Osteoblast (primary cell): Measurements from ENCODE around the gene LSR. TPM values are rescaled to one million over a fixed set of nuclear protein-coding genes. Genes with fewer than 3 reads are reported as not detected.

Experiments
- DNase-seq: peaks from one replicate; pipeline ENCODE4 v3.0.0; 2011; ENCODE audit warnings: low spot score, mixed read lengths; ENCODE audit not compliant: insufficient read length; ENCODE audit errors: missing footprints
- H2AFZ ChIP-seq: 2 replicates; pipeline ENCODE4 v1.6.0; 2011; ENCODE audit warnings: mild to moderate bottlenecking, low read length
- H3K27ac ChIP-seq: 2 replicates; pipeline ENCODE4 v1.5.1; 2011; ENCODE audit warnings: mild to moderate bottlenecking, low read depth, low read length, moderate library complexity
- H3K27me3 ChIP-seq: 2 replicates; pipeline ENCODE4 v1.6.0; 2012; ENCODE audit warnings: mild to moderate bottlenecking, control low read depth, inconsistent platforms, low read length, moderate library complexity; ENCODE audit not compliant: insufficient read depth
- H3K36me3 ChIP-seq: 2 replicates; pipeline ENCODE4 v1.5.1; 2011; ENCODE audit warnings: mild to moderate bottlenecking, low read length, control low read depth, moderate library complexity; ENCODE audit not compliant: insufficient read depth
- H3K4me1 ChIP-seq: 2 replicates; pipeline ENCODE4 v1.5.1; 2011; ENCODE audit warnings: mild to moderate bottlenecking, low read length, control low read depth, moderate library complexity; ENCODE audit not compliant: insufficient read depth
- H3K4me2 ChIP-seq: 2 replicates; pipeline ENCODE4 v1.6.0; 2011; ENCODE audit warnings: mild to moderate bottlenecking, low read length; ENCODE audit not compliant: insufficient read depth
- H3K4me3 ChIP-seq: fragments of 200-600 bp; sonication (generic); 3 replicates; pipeline ENCODE4 v1.5.1; 2012; ENCODE audit warnings: mild to moderate bottlenecking, low read length, inconsistent platforms; ENCODE audit not compliant: insufficient read depth
- H3K79me2 ChIP-seq: 2 replicates; pipeline ENCODE4 v1.6.0; 2012; ENCODE audit warnings: mild to moderate bottlenecking, low read length, control low read depth, inconsistent platforms; ENCODE audit not compliant: insufficient read depth
- H3K9me3 ChIP-seq: 2 replicates; pipeline ENCODE4 v1.5.1; 2011; ENCODE audit warnings: low read depth, low read length, control low read depth
- H4K20me1 ChIP-seq: 2 replicates; pipeline ENCODE4 v1.6.0; 2012; ENCODE audit warnings: mild to moderate bottlenecking, low read length, control low read depth; ENCODE audit not compliant: insufficient read depth
- total RNA-seq: library from RNA; depleted of rRNA; stranded (reverse); fragments of >200 nt; gene quantifications from 2 replicates; pipeline ENCODE4 v1.2.3, GENCODE V29; 2012
- TF ChIP-seq, protein P1 (sequence below): IDR thresholded peaks from 2 replicates; pipeline ENCODE4 v1.5.1; 2011; ENCODE audit warnings: mild to moderate bottlenecking, low read depth, low read length, moderate library complexity; ENCODE audit errors: extremely low read depth

LSR gene
- total RNA-seq, 1 donor, result 0.36 TPM

DNA sequence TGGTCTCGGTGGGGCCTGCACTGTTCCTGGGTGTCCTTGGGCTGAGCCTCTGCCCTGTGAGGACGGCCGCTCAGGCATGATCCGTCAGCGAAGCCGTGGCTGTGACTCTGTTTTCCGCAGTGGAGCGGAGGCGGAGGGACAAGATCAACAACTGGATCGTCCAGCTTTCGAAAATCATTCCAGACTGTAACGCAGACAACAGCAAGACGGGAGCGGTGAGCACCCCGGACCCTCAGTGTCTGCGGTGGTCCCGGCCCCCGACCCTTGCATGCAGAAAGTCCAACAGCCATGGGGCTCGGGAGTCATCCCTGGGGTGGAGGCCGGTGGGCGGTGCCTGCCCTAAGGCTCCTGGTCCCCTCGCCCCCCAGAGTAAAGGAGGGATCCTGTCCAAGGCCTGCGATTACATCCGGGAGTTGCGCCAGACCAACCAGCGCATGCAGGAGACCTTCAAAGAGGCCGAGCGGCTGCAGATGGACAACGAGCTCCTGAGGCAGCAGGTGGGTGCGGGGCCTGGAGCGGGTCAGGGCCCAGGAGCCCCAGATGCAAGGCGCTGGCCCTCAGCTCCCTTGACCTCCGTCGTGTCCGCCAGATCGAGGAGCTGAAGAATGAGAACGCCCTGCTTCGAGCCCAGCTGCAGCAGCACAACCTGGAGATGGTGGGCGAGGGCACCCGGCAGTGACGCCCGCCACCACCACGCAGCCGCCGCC, 29.9 kb downstream of the LSR start:
- Histone ChIP-seq H3K4me2 (no peak overlapping the region), H4K20me1 (no peaks in the 10 kb centered on the region), H3K4me1 (no peaks in the 10 kb centered on the region), H3K27ac (no peak overlapping the region), H3K4me3 (no peak overlapping the region), H3K9me3 (no peaks in the 10 kb centered on the region), H2AFZ (no peak overlapping the region), H3K27me3 (peaks cover 19% of the 10 kb centered on the region), H3K36me3 (peaks cover 21% of the 10 kb centered on the region), H3K79me2 (no peaks in the 10 kb centered on the region)
- DNase-seq, result peak; percentile 81
- TF ChIP-seq, protein P1, sequence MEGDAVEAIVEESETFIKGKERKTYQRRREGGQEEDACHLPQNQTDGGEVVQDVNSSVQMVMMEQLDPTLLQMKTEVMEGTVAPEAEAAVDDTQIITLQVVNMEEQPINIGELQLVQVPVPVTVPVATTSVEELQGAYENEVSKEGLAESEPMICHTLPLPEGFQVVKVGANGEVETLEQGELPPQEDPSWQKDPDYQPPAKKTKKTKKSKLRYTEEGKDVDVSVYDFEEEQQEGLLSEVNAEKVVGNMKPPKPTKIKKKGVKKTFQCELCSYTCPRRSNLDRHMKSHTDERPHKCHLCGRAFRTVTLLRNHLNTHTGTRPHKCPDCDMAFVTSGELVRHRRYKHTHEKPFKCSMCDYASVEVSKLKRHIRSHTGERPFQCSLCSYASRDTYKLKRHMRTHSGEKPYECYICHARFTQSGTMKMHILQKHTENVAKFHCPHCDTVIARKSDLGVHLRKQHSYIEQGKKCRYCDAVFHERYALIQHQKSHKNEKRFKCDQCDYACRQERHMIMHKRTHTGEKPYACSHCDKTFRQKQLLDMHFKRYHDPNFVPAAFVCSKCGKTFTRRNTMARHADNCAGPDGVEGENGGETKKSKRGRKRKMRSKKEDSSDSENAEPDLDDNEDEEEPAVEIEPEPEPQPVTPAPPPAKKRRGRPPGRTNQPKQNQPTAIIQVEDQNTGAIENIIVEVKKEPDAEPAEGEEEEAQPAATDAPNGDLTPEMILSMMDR, result no peak

- H3K27me3 ChIP-seq, result peaks cover 19% of the 10 kb centered on the region
- H3K4me1 ChIP-seq, result no peaks in the 10 kb centered on the region
- H3K36me3 ChIP-seq, result peaks cover 16% of the 10 kb centered on the region
- TF ChIP-seq, protein P1, result no peak
- no peaks in the 10 kb centered on the region for H3K79me2 ChIP-seq
- H3K4me2 ChIP-seq, result no peak overlapping the region
- no peak overlapping the region for H3K27ac ChIP-seq
- no peaks in the 10 kb centered on the region for H4K20me1 ChIP-seq
- H2AFZ ChIP-seq, result no peak overlapping the region
- peak; percentile 21 for DNase-seq
- H3K4me3 ChIP-seq, result no peak overlapping the region
- no peaks in the 10 kb centered on the region for H3K9me3 ChIP-seq
Measured at GRCh38 chr19:35279374-35279773, 30.6 kb downstream of the LSR start.

- Histone ChIP-seq H2AFZ (no peak overlapping the region), H3K4me2 (no peak overlapping the region), H3K4me3 (no peak overlapping the region), H4K20me1 (no peaks in the 10 kb centered on the region), H3K36me3 (peaks cover 14% of the 10 kb centered on the region), H3K4me1 (no peaks in the 10 kb centered on the region), H3K27ac (no peak overlapping the region), H3K27me3 (peaks cover 19% of the 10 kb centered on the region), H3K9me3 (no peaks in the 10 kb centered on the region), H3K79me2 (no peaks in the 10 kb centered on the region)
- TF ChIP-seq, protein P1, result no peak
- peak; percentile 82 for DNase-seq
Measured at GRCh38 chr19:35279985-35280821, 31.4 kb downstream of the LSR start.

- H3K27ac ChIP-seq, result no peak overlapping the region
- H3K9me3 ChIP-seq, result no peaks in the 10 kb centered on the region
- H3K4me2 ChIP-seq, result no peak overlapping the region
- no peaks in the 10 kb centered on the region for H4K20me1 ChIP-seq
- peak; percentile 79 for DNase-seq
- H2AFZ ChIP-seq, result no peak overlapping the region
- peaks cover 19% of the 10 kb centered on the region for H3K27me3 ChIP-seq
- H3K79me2 ChIP-seq, result no peaks in the 10 kb centered on the region
- TF ChIP-seq, protein P1, result no peak
- H3K4me1 ChIP-seq, result no peaks in the 10 kb centered on the region
- H3K36me3 ChIP-seq, result peaks cover 4% of the 10 kb centered on the region
- H3K4me3 ChIP-seq, result no peak overlapping the region
Measured at GRCh38 chr19:35281303-35281702, 32.5 kb downstream of the LSR start.
